Peyer's patch (tissue), 4 donors: ENCODE results near the gene IL3RA.
"Not testable (repeated sequence)": the region's sequence is repeated elsewhere in the genome, so short reads cannot be mapped to it uniquely, and the experiment has no call there.

ENCODE experiments used
- CTCF ChIP-seq, 6 experiments: fragments of 450-650 bp in 4 of 6; fragments of 200-600 bp in 2 of 6; sonication (generic) in 1 of 6; IDR thresholded peaks; one replicate each; pipeline ENCODE4 v1.5.1; 2017 to 2019; ENCODE audit warnings: antibody characterized with exemption in 6 of 6, mild to moderate bottlenecking in 3 of 6, moderate library complexity in 1 of 6
- POLR2A ChIP-seq, 2 donors: fragments of 450-650 bp; IDR thresholded peaks; one replicate each; pipeline ENCODE4 v1.5.1; 2017; ENCODE audit warnings: antibody characterized with exemption in 2 of 2, mild to moderate bottlenecking in 2 of 2, moderate library complexity in 2 of 2

- not testable (repeated sequence) for TF ChIP-seq CTCF, POLR2A (IDR thresholded peaks at IDR 0.05)
Observed at GRCh38 chrX:1366363-1366762, 29.8 kb downstream of the IL3RA start.
